Esophagus muscularis mucosa (tissue), 3 donors: ENCODE results near the gene GUCA2A.

ENCODE experiments used
- CTCF ChIP-seq, 3 experiments: fragments of 200-600 bp in 2 of 3; fragments of 450-650 bp in 1 of 3; sonication (generic) in 2 of 3; IDR thresholded peaks; one replicate each; pipeline ENCODE4 v1.5.1; 2017 to 2019; ENCODE audit warnings: antibody characterized with exemption in 3 of 3, mild to moderate bottlenecking in 2 of 3, moderate library complexity in 1 of 3
- POLR2A ChIP-seq: fragments of 450-650 bp; IDR thresholded peaks from one replicate; pipeline ENCODE4 v1.6.1; 2017; ENCODE audit warnings: antibody characterized with exemption, moderate library complexity, mild to moderate bottlenecking, low read depth
- POLR2AphosphoS5 ChIP-seq, 2 donors: sonication (generic); formaldehyde crosslinking; IDR thresholded peaks; one replicate each; pipeline ENCODE4 v1.6.1; 2017; ENCODE audit warnings: antibody characterized with exemption in 2 of 2

GRCh38 chr1:42209526-42210251 is 45.1 kb upstream of the GUCA2A start:
- no peak for TF ChIP-seq CTCF (IDR thresholded peaks at IDR 0.05)
- TF ChIP-seq POLR2A: no peak
- no peak for TF ChIP-seq POLR2AphosphoS5 (IDR thresholded peaks at IDR 0.05)
